Thoracic aorta (tissue), 2 donors: ENCODE results near the gene PRR15. TPM values are rescaled to one million over a fixed set of nuclear protein-coding genes. Genes with fewer than 3 reads are reported as not detected.

ENCODE experiments used
- ATAC-seq: fragments of 150-250 bp; one replicate; pipeline ENCODE4 v1.8.0; 2017; ENCODE audit warnings: low read depth; ENCODE audit not compliant: insufficient number of reproducible peaks, low FRiP score
- DNase-seq: peaks from one replicate; pipeline ENCODE4 v3.0.0-alpha.2; 2020; ENCODE audit warnings: low spot score
- H3K27ac ChIP-seq, 2 donors: fragments of 200-600 bp; sonication (generic); 1 replicate in 1 of 2; 2 replicates in 1 of 2; pipeline ENCODE4 v1.5.1; 2016; ENCODE audit warnings: mild to moderate bottlenecking in 2 of 2, moderate library complexity in 2 of 2
- H3K27me3 ChIP-seq: fragments of 200-600 bp; sonication (generic); replicated peaks from 2 replicates; pipeline ENCODE4 v1.6.0; 2016; ENCODE audit warnings: mild to moderate bottlenecking; ENCODE audit not compliant: insufficient read depth
- H3K36me3 ChIP-seq: fragments of 200-600 bp; sonication (generic); one replicate; pipeline ENCODE4 v1.5.1; 2016
- H3K4me1 ChIP-seq, 2 donors: fragments of 200-600 bp; sonication (generic); 1 replicate in 1 of 2; 2 replicates in 1 of 2; pipeline versions ENCODE4 v1.5.1 to v1.6.0; 2016; ENCODE audit warnings: low read depth in 2 of 2, mild to moderate bottlenecking in 1 of 2; ENCODE audit not compliant: control insufficient read depth in 1 of 2
- H3K4me3 ChIP-seq: fragments of 200-600 bp; sonication (generic); 2 replicates; pipeline ENCODE4 v1.5.1; 2016; ENCODE audit warnings: mild to moderate bottlenecking
- H3K9me3 ChIP-seq: fragments of 200-600 bp; sonication (generic); 2 replicates; pipeline ENCODE4 v1.5.1; 2016
- CTCF ChIP-seq: fragments of 200-600 bp; sonication (generic); IDR thresholded peaks from one replicate; pipeline ENCODE4 v1.5.1; 2019; ENCODE audit warnings: antibody characterized with exemption
- total RNA-seq, 2 donors: library from RNA; depleted of rRNA; stranded (reverse); fragments of >200 nt; gene quantifications; one replicate each; pipeline versions ENCODE4 v1.1.0 to v1.2.3, GENCODE V29; 2016

PRR15 gene
- total RNA-seq, 2 donors from 2014 or later, result 2.5 to 6.0 TPM

GRCh38 chr7:29588212-29588611 is 24.6 kb downstream of the PRR15 start:
- Histone ChIP-seq H3K4me1 (no peaks in the 10 kb centered on the region), H3K36me3 (no peaks in the 10 kb centered on the region), H3K27ac (no peak overlapping the region), H3K27me3 (no peaks in the 10 kb centered on the region), H3K9me3 (no peaks in the 10 kb centered on the region), H3K4me3 (no peak overlapping the region)
- TF ChIP-seq CTCF, result no peak
- no peak for ATAC-seq
- DNase-seq, result no peak

GRCh38 chr7:29588900-29589696 is 25.5 kb downstream of the PRR15 start:
- Histone ChIP-seq H3K36me3 (no peaks in the 10 kb centered on the region), H3K9me3 (no peaks in the 10 kb centered on the region), H3K4me3 (no peak overlapping the region), H3K27ac (no peak overlapping the region), H3K4me1 (no peaks in the 10 kb centered on the region), H3K27me3 (no peaks in the 10 kb centered on the region)
- ATAC-seq (no peak), DNase-seq (no peak)
- peak; percentile 59 for TF ChIP-seq CTCF

- no peak for ATAC-seq
- no peak overlapping the region for H3K27ac ChIP-seq
- TF ChIP-seq CTCF, result no peak
- H3K4me3 ChIP-seq, result no peak overlapping the region
- no peaks in the 10 kb centered on the region for H3K36me3 ChIP-seq
- H3K4me1 ChIP-seq, result no peaks in the 10 kb centered on the region
- no peaks in the 10 kb centered on the region for H3K9me3 ChIP-seq
- H3K27me3 ChIP-seq, result no peaks in the 10 kb centered on the region
- DNase-seq, result no peak
Measured at GRCh38 chr7:29592866-29593265, 29.2 kb downstream of the PRR15 start.

- no peak for TF ChIP-seq CTCF
- no peak overlapping the region for H3K4me3 ChIP-seq
- H3K9me3 ChIP-seq, result no peaks in the 10 kb centered on the region
- ATAC-seq (no peak), DNase-seq (no peak)
- H3K4me1 ChIP-seq, result no peaks in the 10 kb centered on the region
- no peaks in the 10 kb centered on the region for H3K36me3 ChIP-seq
- no peak overlapping the region for H3K27ac ChIP-seq
- H3K27me3 ChIP-seq, result no peaks in the 10 kb centered on the region
Measured at GRCh38 chr7:29593459-29593858, 29.8 kb downstream of the PRR15 start.

- no peaks in the 10 kb centered on the region for H3K9me3 ChIP-seq
- no peak for TF ChIP-seq CTCF
- DNase-seq, result no peak
- no peak overlapping the region for H3K27ac ChIP-seq
- no peaks in the 10 kb centered on the region for H3K4me1 ChIP-seq
- no peak for ATAC-seq
- H3K36me3 ChIP-seq, result no peaks in the 10 kb centered on the region
- H3K27me3 ChIP-seq, result no peaks in the 10 kb centered on the region
- H3K4me3 ChIP-seq, result no peak overlapping the region
Measured at GRCh38 chr7:29596593-29597178, 33.1 kb downstream of the PRR15 start.
